Pulmonary artery endothelial cell (primary cell): ENCODE results near the gene EPAS1. TPM values are rescaled to one million over a fixed set of nuclear protein-coding genes. Genes with fewer than 3 reads are reported as not detected.

Source experiments
- DNase-seq: peaks from one replicate; pipeline ENCODE4 v3.0.0-alpha.2; 2011; ENCODE audit warnings: low read depth, low spot score
- total RNA-seq: library from RNA; depleted of rRNA; stranded (reverse); fragments of >200 nt; gene quantifications from 2 replicates; pipeline ENCODE4 v1.2.3, GENCODE V29; 2014

Gene EPAS1
- 69.8 and 115 TPM in 2 replicates for total RNA-seq

- DNase-seq, result no peak
Observed at GRCh38 chr2:46296840-46297545, at the start of gene EPAS1. Gene EPAS1 (plus strand): TSS chr2:46297407. CDS start chr2:46297912, 505 bp downstream.

- peak; percentile 80 for DNase-seq
Observed at GRCh38 chr2:46248171-46248570, 49.0 kb upstream of the EPAS1 start.

- no peak for DNase-seq
Observed at GRCh38 chr2:46249654-46250053, 47.6 kb upstream of the EPAS1 start.

GRCh38 chr2:46252891-46253659 is 44.1 kb upstream of the EPAS1 start:
- no peak for DNase-seq

- no peak for DNase-seq
Observed at GRCh38 chr2:46254474-46254873, 42.7 kb upstream of the EPAS1 start.

- DNase-seq, result no peak
Observed at GRCh38 chr2:46256563-46257142, 40.6 kb upstream of the EPAS1 start.

- DNase-seq, result peak; percentile 92
Observed at GRCh38 chr2:46257476-46257875, 39.7 kb upstream of the EPAS1 start.

- DNase-seq, result no peak
Observed at GRCh38 chr2:46257980-46258379, 39.2 kb upstream of the EPAS1 start.

GRCh38 chr2:46258937-46259776 is 38.0 kb upstream of the EPAS1 start:
- peak; percentile 66 for DNase-seq

- no peak for DNase-seq
Observed at GRCh38 chr2:46259777-46260168, 37.4 kb upstream of the EPAS1 start.

GRCh38 chr2:46260305-46260704 is 36.9 kb upstream of the EPAS1 start:
- DNase-seq, result no peak

GRCh38 chr2:46262248-46262938 is 34.8 kb upstream of the EPAS1 start:
- DNase-seq, result no peak

GRCh38 chr2:46263347-46263746 is 33.9 kb upstream of the EPAS1 start:
- no peak for DNase-seq

GRCh38 chr2:46264447-46264846 is 32.8 kb upstream of the EPAS1 start:
- no peak for DNase-seq

GRCh38 chr2:46266134-46266533 is 31.1 kb upstream of the EPAS1 start:
- DNase-seq, result no peak

- no peak for DNase-seq
Observed at GRCh38 chr2:46267616-46268015, 29.6 kb upstream of the EPAS1 start.

- DNase-seq, result no peak
Observed at GRCh38 chr2:46268196-46268595, 29.0 kb upstream of the EPAS1 start.

- DNase-seq, result no peak
Observed at GRCh38 chr2:46269001-46269400, 28.2 kb upstream of the EPAS1 start.

- DNase-seq, result no peak
Observed at GRCh38 chr2:46269544-46270273, 27.5 kb upstream of the EPAS1 start.

GRCh38 chr2:46270384-46270783 is 26.8 kb upstream of the EPAS1 start:
- no peak for DNase-seq
